ENCODE results near the gene KIF22.
A peak's percentile ranks its signal among the peaks of the same experiment; 100 is the strongest.

GRCh38 chr16:29757950-29758466, 32.5 kb upstream of the KIF22 start:
- TF ChIP-seq CTCF (conservative IDR thresholded peaks at IDR 0.05 in 1 of 2, IDR thresholded peaks at IDR 0.05 in 1 of 2; ENCODE audit: low read depth in 1 of 2, low read length in 2 of 2) (peak; percentile 26 to 47), EZH2 (IDR thresholded peaks at IDR 0.05; ENCODE audit: low read length, missing control alignments) (no peak)

All from fibroblast of lung (primary cell).